OCI-M2 (cell line): ENCODE data around the gene C1orf232.

Experiments used
- DNase-seq: peaks from one replicate; lab custom pipeline; 2025; ENCODE audit not compliant: unreplicated experiment; lab: John Stamatoyannopoulos, UW

Gene C1orf232

GRCh38 chr1:26158271-26158907 is 10.4 kb downstream of the C1orf232 start:
- DNase-seq = no peak

GRCh38 chr1:26156285-26157038 is 12.3 kb downstream of the C1orf232 start:
- no peak for DNase-seq

GRCh38 chr1:26155370-26156284 is 13.1 kb downstream of the C1orf232 start:
- no peak for DNase-seq

GRCh38 chr1:26154750-26155149 is 14.0 kb downstream of the C1orf232 start:
- no peak for DNase-seq

GRCh38 chr1:26153966-26154532 is 14.7 kb downstream of the C1orf232 start:
- DNase-seq = no peak

- no peak for DNase-seq
These were observed 19.9 kb downstream of the C1orf232 start for GRCh38 chr1:26148887-26149286.

- DNase-seq = no peak
These were observed 22.8 kb downstream of the C1orf232 start for GRCh38 chr1:26145960-26146294.

- DNase-seq = peak; percentile 36
These were observed 23.5 kb downstream of the C1orf232 start for GRCh38 chr1:26145041-26145959.

- DNase-seq = no peak
These were observed 26.6 kb downstream of the C1orf232 start for GRCh38 chr1:26142159-26142558.

GRCh38 chr1:26138974-26139558 is 29.7 kb downstream of the C1orf232 start:
- no peak for DNase-seq

GRCh38 chr1:26134466-26134865 is 34.3 kb downstream of the C1orf232 start:
- no peak for DNase-seq

GRCh38 chr1:26132834-26133167 is 36.0 kb downstream of the C1orf232 start:
- DNase-seq = no peak

GRCh38 chr1:26132128-26132833 is 36.5 kb downstream of the C1orf232 start:
- DNase-seq = no peak

GRCh38 chr1:26130695-26131094 is 38.1 kb downstream of the C1orf232 start:
- DNase-seq = no peak

GRCh38 chr1:26129778-26130177 is 39.0 kb downstream of the C1orf232 start:
- no peak for DNase-seq

GRCh38 chr1:26127235-26128163 is 41.3 kb downstream of the C1orf232 start:
- no peak for DNase-seq

GRCh38 chr1:26126321-26127084 is 42.3 kb downstream of the C1orf232 start:
- DNase-seq = peak; percentile 82

- DNase-seq = no peak
These were observed 42.8 kb downstream of the C1orf232 start for GRCh38 chr1:26125946-26126320.
